ENCODE measurements around the gene ZNF248.

DNA sequence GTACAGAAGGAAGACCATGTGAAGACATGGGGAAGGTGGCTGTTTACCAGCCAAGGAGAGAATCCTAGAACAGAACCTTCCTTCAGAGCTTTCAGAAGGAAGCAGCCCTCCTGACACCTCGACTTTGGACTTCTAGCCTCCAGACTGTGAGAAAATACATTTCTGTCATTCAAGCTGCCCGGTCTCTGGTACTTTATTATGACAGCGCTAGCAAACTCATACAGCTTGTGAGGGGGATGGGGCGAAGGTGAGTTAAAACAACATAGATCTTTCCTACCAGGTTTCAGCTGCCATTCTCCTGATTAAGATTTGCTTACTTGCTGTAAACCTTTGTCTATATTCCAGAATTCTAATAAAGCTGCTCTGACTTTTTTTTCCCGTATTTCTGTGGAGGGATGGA, 14.9 kb upstream of the ZNF248 start:
- TF ChIP-seq JUND (IDR thresholded peaks at IDR 0.05): no peak
- no peak for TF ChIP-seq YY1 (IDR thresholded peaks at IDR 0.05)
- no peak for TF ChIP-seq SP1 (IDR thresholded peaks at IDR 0.05)
- TF ChIP-seq, protein P1, sequence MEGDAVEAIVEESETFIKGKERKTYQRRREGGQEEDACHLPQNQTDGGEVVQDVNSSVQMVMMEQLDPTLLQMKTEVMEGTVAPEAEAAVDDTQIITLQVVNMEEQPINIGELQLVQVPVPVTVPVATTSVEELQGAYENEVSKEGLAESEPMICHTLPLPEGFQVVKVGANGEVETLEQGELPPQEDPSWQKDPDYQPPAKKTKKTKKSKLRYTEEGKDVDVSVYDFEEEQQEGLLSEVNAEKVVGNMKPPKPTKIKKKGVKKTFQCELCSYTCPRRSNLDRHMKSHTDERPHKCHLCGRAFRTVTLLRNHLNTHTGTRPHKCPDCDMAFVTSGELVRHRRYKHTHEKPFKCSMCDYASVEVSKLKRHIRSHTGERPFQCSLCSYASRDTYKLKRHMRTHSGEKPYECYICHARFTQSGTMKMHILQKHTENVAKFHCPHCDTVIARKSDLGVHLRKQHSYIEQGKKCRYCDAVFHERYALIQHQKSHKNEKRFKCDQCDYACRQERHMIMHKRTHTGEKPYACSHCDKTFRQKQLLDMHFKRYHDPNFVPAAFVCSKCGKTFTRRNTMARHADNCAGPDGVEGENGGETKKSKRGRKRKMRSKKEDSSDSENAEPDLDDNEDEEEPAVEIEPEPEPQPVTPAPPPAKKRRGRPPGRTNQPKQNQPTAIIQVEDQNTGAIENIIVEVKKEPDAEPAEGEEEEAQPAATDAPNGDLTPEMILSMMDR (IDR thresholded peaks at IDR 0.05; ENCODE audit: low read depth, low read length, missing input control): no peak
- TF ChIP-seq GABPA (IDR thresholded peaks at IDR 0.05 in 1 of 2, conservative IDR thresholded peaks at IDR 0.05 in 1 of 2): no peak
- TF ChIP-seq HNF4A (conservative IDR thresholded peaks at IDR 0.05): no peak
- TF ChIP-seq, protein P2, sequence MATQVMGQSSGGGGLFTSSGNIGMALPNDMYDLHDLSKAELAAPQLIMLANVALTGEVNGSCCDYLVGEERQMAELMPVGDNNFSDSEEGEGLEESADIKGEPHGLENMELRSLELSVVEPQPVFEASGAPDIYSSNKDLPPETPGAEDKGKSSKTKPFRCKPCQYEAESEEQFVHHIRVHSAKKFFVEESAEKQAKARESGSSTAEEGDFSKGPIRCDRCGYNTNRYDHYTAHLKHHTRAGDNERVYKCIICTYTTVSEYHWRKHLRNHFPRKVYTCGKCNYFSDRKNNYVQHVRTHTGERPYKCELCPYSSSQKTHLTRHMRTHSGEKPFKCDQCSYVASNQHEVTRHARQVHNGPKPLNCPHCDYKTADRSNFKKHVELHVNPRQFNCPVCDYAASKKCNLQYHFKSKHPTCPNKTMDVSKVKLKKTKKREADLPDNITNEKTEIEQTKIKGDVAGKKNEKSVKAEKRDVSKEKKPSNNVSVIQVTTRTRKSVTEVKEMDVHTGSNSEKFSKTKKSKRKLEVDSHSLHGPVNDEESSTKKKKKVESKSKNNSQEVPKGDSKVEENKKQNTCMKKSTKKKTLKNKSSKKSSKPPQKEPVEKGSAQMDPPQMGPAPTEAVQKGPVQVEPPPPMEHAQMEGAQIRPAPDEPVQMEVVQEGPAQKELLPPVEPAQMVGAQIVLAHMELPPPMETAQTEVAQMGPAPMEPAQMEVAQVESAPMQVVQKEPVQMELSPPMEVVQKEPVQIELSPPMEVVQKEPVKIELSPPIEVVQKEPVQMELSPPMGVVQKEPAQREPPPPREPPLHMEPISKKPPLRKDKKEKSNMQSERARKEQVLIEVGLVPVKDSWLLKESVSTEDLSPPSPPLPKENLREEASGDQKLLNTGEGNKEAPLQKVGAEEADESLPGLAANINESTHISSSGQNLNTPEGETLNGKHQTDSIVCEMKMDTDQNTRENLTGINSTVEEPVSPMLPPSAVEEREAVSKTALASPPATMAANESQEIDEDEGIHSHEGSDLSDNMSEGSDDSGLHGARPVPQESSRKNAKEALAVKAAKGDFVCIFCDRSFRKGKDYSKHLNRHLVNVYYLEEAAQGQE (IDR thresholded peaks at IDR 0.05): no peak
- no peak for TF ChIP-seq TAF1 (conservative IDR thresholded peaks at IDR 0.05)
- TF ChIP-seq, protein P3, sequence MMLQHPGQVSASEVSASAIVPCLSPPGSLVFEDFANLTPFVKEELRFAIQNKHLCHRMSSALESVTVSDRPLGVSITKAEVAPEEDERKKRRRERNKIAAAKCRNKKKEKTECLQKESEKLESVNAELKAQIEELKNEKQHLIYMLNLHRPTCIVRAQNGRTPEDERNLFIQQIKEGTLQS (IDR thresholded peaks at IDR 0.05): no peak
